CD4-positive, alpha-beta T cell treated with Interleukin-1 beta for 1 hour (primary cell): ENCODE data around the gene KRTAP4-12.
"Not testable (repeated sequence)": the region's sequence is repeated elsewhere in the genome, so short reads cannot be mapped to it uniquely, and the experiment has no call there.

Source experiments
- DNase-seq, 2 donors: peaks; one replicate each; pipeline ENCODE4 v3.0.0-alpha.2; 2020 to 2022

The KRTAP4-12 gene

DNA sequence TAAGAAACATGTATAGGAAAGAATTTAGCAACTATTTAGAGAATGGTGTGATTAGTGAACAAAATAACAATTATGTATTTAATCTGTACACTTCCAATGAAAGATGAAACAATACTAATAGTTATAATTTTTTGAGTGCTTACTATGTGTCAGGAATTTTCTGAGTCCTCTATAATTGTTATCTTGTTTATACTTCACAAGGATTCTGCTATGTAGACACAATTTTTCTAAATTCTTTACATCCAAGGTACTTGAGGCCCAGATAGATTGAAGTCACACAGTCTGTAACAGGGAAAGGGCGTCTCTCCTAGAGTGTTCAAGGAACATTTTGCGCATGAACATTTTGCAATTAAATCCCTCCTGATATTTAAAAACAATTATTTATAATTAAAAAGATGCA, 1.1 kb upstream of the KRTAP4-12 start:
- no peak for DNase-seq

DNA sequence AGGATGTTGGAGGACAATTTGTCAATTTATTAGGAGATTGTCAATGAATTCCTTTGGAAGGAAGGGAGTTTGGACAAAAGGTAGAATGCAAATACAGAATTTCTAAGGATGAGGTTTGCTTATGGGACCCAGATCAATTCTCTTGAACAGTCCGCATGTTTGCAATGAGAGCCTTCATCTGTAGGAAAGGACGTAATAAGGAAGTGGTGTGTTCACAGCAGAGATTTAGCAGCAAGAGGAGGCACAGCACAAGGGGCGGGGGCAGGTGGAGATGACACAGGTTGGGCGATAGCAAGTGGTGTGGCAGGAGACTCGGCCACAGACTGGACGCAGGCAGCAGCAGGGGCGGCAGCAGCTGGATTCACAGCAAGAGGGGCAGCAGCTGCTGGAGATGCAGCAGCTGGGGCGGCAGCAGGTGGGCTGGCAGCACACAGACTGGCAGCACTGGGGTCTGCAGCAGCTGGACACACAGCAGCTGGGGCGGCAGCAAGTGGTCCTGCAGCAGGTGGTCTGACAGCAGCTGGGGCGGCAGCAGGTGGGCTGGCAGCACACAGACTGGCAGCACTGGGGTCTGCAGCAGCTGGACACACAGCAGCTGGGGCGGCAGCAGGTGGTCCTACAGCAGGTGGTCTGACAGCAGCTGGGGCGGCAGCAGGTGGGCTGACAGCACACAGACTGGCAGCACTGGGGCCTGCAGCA, 541 bp downstream of the KRTAP4-12 start:
- DNase-seq, result not testable (repeated sequence)

GRCh38 chr17:41121742-41122141, 2.2 kb downstream of the KRTAP4-12 start:
- no peak for DNase-seq

DNA sequence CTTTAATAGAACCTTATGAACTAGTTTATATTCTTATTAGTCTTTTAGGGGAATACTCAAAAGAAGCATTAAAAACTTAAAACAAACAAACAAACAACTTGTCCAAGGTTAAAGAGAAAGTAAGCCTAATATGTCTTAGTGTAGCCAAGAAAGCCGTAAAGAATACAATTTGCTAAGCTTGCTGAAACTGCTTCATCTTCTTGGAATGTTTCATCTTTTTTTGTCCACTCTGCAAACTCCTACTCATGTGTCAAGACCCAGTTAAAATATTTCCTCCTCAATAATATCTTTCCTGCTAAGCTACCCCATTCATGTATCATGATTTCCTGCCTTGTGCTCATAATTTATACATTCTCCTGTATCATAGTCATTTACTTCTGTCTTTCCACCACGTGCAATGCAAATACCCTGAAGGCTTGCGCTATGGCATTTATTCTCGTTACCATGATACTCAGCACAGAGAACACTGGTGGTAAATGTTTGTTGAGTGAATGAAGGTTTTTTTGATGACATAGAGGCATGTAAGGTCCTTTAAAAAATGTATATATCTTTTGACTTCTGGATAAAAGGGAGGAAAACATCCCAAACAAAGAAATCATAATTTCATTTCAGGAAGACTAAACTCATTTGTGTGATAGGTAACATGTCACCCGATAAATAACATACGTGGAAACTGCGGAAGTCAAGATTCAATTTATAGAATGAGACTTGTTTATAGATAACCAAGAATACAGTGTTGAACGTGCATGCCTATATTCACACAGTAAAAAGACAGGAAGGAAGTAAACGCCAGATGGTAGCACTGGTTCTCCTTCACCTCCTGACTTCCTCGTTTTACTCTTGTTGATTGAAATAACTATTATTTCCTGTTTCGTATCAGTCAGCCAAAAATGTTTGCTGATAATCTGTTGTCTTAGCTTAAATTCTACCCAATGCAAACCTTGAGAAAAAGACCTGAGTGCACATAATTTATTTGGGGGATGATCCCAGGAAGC, 4.0 kb downstream of the KRTAP4-12 start:
- DNase-seq, result peak in 1 of 2 donors; percentile 13

GRCh38 chr17:41118721-41119120, 5.3 kb downstream of the KRTAP4-12 start:
- no peak for DNase-seq

- not testable (repeated sequence) for DNase-seq
Observed at GRCh38 chr17:41117846-41118386, 6.1 kb downstream of the KRTAP4-12 start, which contains the start of gene KRTAP4-11. Gene KRTAP4-11, minus strand, starts transcription at chr17:41118373. Its CDS starts 58 bp downstream, at chr17:41118315.

GRCh38 chr17:41116297-41116696, 7.7 kb downstream of the KRTAP4-12 start:
- DNase-seq, result peak in 1 of 2 donors; percentile 52

GRCh38 chr17:41111151-41111885, 12.7 kb downstream of the KRTAP4-12 start:
- DNase-seq, result no peak

- not testable (repeated sequence) for DNase-seq
Observed at GRCh38 chr17:41108728-41109386, 15.1 kb downstream of the KRTAP4-12 start.

DNA sequence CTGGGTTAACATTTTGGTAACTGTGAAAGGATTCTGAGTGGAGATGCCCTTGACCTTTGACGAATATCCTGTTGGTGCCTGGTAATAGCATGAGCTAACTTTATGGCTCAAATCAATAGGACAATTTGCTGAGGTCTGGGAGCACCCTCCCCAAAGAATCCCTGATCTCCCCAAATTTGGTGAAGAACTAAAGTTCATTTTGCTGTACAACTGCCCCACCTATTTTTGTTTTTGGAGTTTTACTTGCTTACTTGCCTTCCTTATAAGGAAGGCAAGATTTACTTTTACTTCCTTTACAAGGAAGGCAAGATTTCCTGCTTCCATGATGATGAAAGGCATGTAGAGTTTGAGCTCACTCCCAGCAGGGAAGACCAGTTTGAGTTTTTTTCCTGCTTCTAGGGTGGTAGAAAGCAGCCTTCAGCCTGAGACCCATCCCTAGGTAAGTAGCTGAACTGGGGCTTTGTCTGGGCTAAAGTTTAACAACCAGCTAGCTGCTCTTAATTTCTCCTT, 16.0 kb downstream of the KRTAP4-12 start:
- DNase-seq, result no peak

GRCh38 chr17:41105347-41105746, 18.6 kb downstream of the KRTAP4-12 start, which contains the start of gene KRTAP4-9:
Gene KRTAP4-9, plus strand, starts transcription at chr17:41105389. Its CDS starts 0 bp downstream, at chr17:41105389.
- not testable (repeated sequence) for DNase-seq

- DNase-seq, result not testable (repeated sequence)
Observed at GRCh38 chr17:41104386-41105038, 19.5 kb downstream of the KRTAP4-12 start.

GRCh38 chr17:41103896-41104295, 20.1 kb downstream of the KRTAP4-12 start:
- no peak for DNase-seq

DNA sequence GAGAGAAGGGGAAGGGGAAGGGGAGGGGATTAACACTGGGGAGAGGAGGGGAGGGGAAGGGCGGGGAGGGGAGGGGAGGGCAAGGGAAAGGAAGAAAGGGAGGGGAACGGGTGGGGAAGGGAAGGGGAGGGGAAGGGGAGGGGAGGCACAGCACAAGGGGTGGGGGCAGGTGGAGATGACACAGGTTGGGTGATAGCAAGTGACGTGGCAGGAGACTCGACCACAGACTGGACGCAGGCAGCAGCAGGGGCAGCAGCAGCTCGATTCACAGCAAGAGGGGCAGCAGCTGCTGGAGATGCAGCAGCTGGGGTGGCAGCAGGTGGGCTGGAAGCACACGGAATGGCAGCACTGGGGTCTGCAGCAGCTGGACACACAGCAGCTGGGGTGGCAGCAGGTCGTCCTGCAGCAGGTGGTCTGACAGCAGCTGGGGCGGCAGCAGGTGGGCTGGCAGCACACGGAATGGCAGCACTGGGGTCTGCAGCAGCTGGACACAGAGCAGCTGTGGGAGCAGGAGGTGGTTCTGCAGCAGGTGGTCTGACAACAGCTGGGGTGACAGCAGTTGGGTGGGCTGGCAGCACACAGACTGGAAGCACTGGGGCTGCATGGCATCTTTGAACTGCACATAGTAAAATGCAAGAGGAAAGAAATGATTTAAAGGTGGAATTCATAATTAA, 22.3 kb downstream of the KRTAP4-12 start, which contains the start of gene KRTAP4-16:
Gene KRTAP4-16, minus strand, starts transcription at position 624 of the 674 bp plus-strand sequence. Its CDS starts 0 bp downstream, at position 624.
- no peak for DNase-seq

- not testable (repeated sequence) for DNase-seq
Observed at GRCh38 chr17:41099682-41100480, 24.1 kb downstream of the KRTAP4-12 start.

DNA sequence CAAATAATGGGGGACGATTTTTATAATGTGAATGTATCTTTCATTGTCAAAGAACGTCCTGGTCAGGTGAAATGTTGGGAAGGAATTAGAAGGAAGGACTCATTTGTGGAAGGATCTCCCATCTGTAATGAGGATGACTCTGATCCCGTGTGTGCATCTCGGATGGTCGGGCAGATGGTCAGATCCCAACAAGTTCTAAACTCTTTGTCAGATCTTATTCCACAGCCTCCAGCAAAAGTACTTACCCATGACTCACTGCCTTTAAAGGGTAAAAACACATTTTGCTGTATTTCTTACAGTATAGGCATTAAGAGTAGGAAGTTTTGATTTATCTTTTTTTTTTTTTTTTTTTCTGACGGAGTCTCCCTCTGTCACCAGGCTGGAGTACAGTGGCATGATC, 25.5 kb downstream of the KRTAP4-12 start:
- no peak for DNase-seq

GRCh38 chr17:41098042-41098441, 25.9 kb downstream of the KRTAP4-12 start, which contains the start of gene KRTAP4-8:
Gene KRTAP4-8, minus strand, starts transcription at chr17:41098142. Its CDS starts 58 bp downstream, at chr17:41098084.
- DNase-seq, result no peak

- DNase-seq, result no peak
Observed at GRCh38 chr17:41096055-41096454, 27.9 kb downstream of the KRTAP4-12 start.

GRCh38 chr17:41088760-41089352, 35.1 kb downstream of the KRTAP4-12 start:
- not testable (repeated sequence) for DNase-seq
